GM23338 (cell line): ENCODE data around the gene PAK1. TPM values are rescaled to one million over a fixed set of nuclear protein-coding genes. Genes with fewer than 3 reads are reported as not detected.

Experiments
- ATAC-seq: fragments of 200-7000 bp; cut with Tn5 transposase; 3 replicates; pipeline ENCODE4 v1.9.1; 2020
- DNase-seq: peaks from one replicate; pipeline ENCODE4 v3.0.0-alpha.2; 2015; ENCODE audit warnings: low spot score
- H2AFZ ChIP-seq: fragments of 200-600 bp; sonication (generic); 2 replicates; pipeline ENCODE4 v1.8.0; 2016; ENCODE audit warnings: antibody characterized with exemption, mild to moderate bottlenecking, moderate library complexity
- H3F3A ChIP-seq: fragments of 200-600 bp; sonication (generic); replicated peaks from 2 replicates; pipeline ENCODE4 v1.8.0; 2017; ENCODE audit warnings: antibody characterized with exemption, mixed run types, low read depth
- H3K27ac ChIP-seq: fragments of 200-600 bp; sonication (generic); 2 replicates; pipeline ENCODE4 v1.6.1; 2016; ENCODE audit warnings: low read depth
- H3K27me3 ChIP-seq: fragments of 200-600 bp; sonication (generic); 2 replicates; pipeline ENCODE4 v1.8.0; 2016; ENCODE audit warnings: mild to moderate bottlenecking, mixed run types, moderate library complexity; ENCODE audit not compliant: insufficient read depth
- H3K36me3 ChIP-seq: fragments of 200-600 bp; sonication (generic); 2 replicates; pipeline ENCODE4 v1.8.0; 2016; ENCODE audit warnings: mild to moderate bottlenecking; ENCODE audit not compliant: insufficient read depth
- H3K4me1 ChIP-seq: fragments of 200-600 bp; sonication (generic); 2 replicates; pipeline ENCODE4 v1.8.0; 2016; ENCODE audit warnings: mild to moderate bottlenecking, moderate library complexity; ENCODE audit not compliant: insufficient read depth
- H3K4me2 ChIP-seq: fragments of 200-600 bp; sonication (generic); 2 replicates; pipeline ENCODE4 v1.7.1; 2017; ENCODE audit warnings: mixed run types
- H3K4me3 ChIP-seq: fragments of 200-600 bp; sonication (generic); 2 replicates; pipeline ENCODE4 v1.6.1; 2016; ENCODE audit warnings: mixed run types
- H3K79me2 ChIP-seq: fragments of 200-600 bp; sonication (generic); replicated peaks from 2 replicates; pipeline ENCODE4 v1.8.0; 2017; ENCODE audit warnings: mild to moderate bottlenecking; ENCODE audit not compliant: insufficient read depth
- H3K9me2 ChIP-seq: fragments of 200-600 bp; sonication (generic); 2 replicates; pipeline ENCODE4 v1.8.0; 2017; ENCODE audit not compliant: insufficient read depth
- H4K20me1 ChIP-seq: fragments of 200-600 bp; sonication (generic); replicated peaks from 2 replicates; pipeline ENCODE4 v1.8.0; 2017; ENCODE audit warnings: mild to moderate bottlenecking; ENCODE audit not compliant: insufficient read depth
- H3K27ac Mint-ChIP-seq: 2 replicates; pipeline ENCODE4 v1.8.0; 2020; ENCODE audit warnings: inconsistent platforms, mild to moderate bottlenecking, moderate library complexity, mixed read lengths
- H3K27me3 Mint-ChIP-seq: 3 replicates; pipeline ENCODE4 v1.8.0; 2022; ENCODE audit warnings: low read depth, mild to moderate bottlenecking, moderate library complexity, mixed read lengths, inconsistent platforms; ENCODE audit not compliant: insufficient read depth, poor library complexity
- H3K36me3 Mint-ChIP-seq: 3 replicates; pipeline ENCODE4 v1.8.0; 2021; ENCODE audit warnings: low read depth, mild to moderate bottlenecking, inconsistent platforms, moderate library complexity, mixed read lengths
- H3K4me1 Mint-ChIP-seq: 3 replicates; pipeline ENCODE4 v1.8.0; 2020; ENCODE audit warnings: mild to moderate bottlenecking, inconsistent platforms, mixed read lengths
- H3K4me3 Mint-ChIP-seq: 3 replicates; pipeline ENCODE4 v1.8.0; 2021; ENCODE audit warnings: moderate library complexity, mild to moderate bottlenecking, inconsistent platforms, mixed read lengths
- H3K9me3 Mint-ChIP-seq: 3 replicates; pipeline ENCODE4 v1.8.0; 2020; ENCODE audit warnings: moderate library complexity, mild to moderate bottlenecking, inconsistent platforms, mixed read lengths
- CREB1 ChIP-seq: fragments of 250-450 bp; sonication (Bioruptor Pico); IDR thresholded peaks from 2 replicates; pipeline ENCODE4 v1.5.0; 2020; ENCODE audit warnings: low read depth, mild to moderate bottlenecking, moderate library complexity
- CTCF ChIP-seq, 2 experiments: fragments of 200-600 bp in 1 of 2; sonication (generic) in 1 of 2; conservative IDR thresholded peaks; 2 replicates each; pipeline versions ENCODE4 v1.5.1 to v1.6.1; 2016 to 2017; ENCODE audit warnings: antibody characterized with exemption in 2 of 2, low read depth in 2 of 2, mild to moderate bottlenecking in 2 of 2, moderate library complexity in 1 of 2
- ETS1 ChIP-seq: IDR thresholded peaks from 2 replicates; pipeline ENCODE4 v1.6.1; 2016; ENCODE audit warnings: antibody characterized with exemption
- EZH2 ChIP-seq: fragments of 200-600 bp; sonication (generic); IDR thresholded peaks from one replicate; pipeline ENCODE4 v1.8.0; 2017; ENCODE audit warnings: antibody characterized with exemption, mild to moderate bottlenecking, low read depth; ENCODE audit not compliant: unreplicated experiment
- EZH2phosphoT487 ChIP-seq: fragments of 200-600 bp; sonication (generic); IDR thresholded peaks from one replicate; pipeline ENCODE4 v1.8.1; 2018; ENCODE audit warnings: antibody characterized with exemption; ENCODE audit not compliant: unreplicated experiment
- JUNB ChIP-seq: IDR thresholded peaks from one replicate; pipeline ENCODE4 v1.6.1; 2016; ENCODE audit warnings: antibody characterized with exemption; ENCODE audit not compliant: unreplicated experiment
- NANOG ChIP-seq: IDR thresholded peaks from 2 replicates; pipeline ENCODE4 v1.6.1; 2016; ENCODE audit warnings: antibody characterized with exemption, borderline replicate concordance
- POLR2AphosphoS5 ChIP-seq: IDR thresholded peaks from 2 replicates; pipeline ENCODE4 v1.6.1; 2016; ENCODE audit warnings: antibody characterized with exemption, low read depth
- REST ChIP-seq: IDR thresholded peaks from one replicate; pipeline ENCODE4 v1.6.1; 2018; ENCODE audit warnings: antibody characterized with exemption; ENCODE audit not compliant: unreplicated experiment
- STAT1 ChIP-seq: IDR thresholded peaks from one replicate; pipeline ENCODE4 v1.6.1; 2016; ENCODE audit warnings: antibody characterized with exemption; ENCODE audit not compliant: unreplicated experiment
- ZNF114 ChIP-seq: fragments of 250-450 bp; sonication (Bioruptor Pico); IDR thresholded peaks from 2 replicates; pipeline ENCODE4 v1.5.0; 2020; ENCODE audit warnings: mild to moderate bottlenecking, moderate library complexity
- ZNF331 ChIP-seq: fragments of 250-450 bp; sonication (Bioruptor Pico); IDR thresholded peaks from 2 replicates; pipeline ENCODE4 v1.5.0; 2020; ENCODE audit warnings: low read depth, mild to moderate bottlenecking, moderate library complexity
- ZNF462 ChIP-seq: fragments of 250-450 bp; sonication (Bioruptor Pico); IDR thresholded peaks from 2 replicates; pipeline ENCODE4 v1.5.0; 2020; ENCODE audit warnings: mild to moderate bottlenecking, moderate library complexity
- polyA plus RNA-seq: library from polyadenylated mRNA; unstranded; fragments of >200 nt; fragmentation: Nextera tagmentation; extraction: Ambion mirVana; gene quantifications from 2 replicates; pipeline ENCODE4 v1.2.1, GENCODE V29; 2016
- total RNA-seq: library from RNA; depleted of rRNA; stranded (reverse); fragments of >200 nt; shearing (Covaris generic); gene quantifications from 2 replicates; pipeline ENCODE4 v1.2.3, GENCODE V29; 2014

Gene PAK1
- total and polyA plus RNA-seq, 2 experiments from 2014 or later, result 102 to 175 TPM

- H3K4me1 Mint-ChIP-seq, result peaks cover 22% of the 10 kb centered on the region
- no peaks in the 10 kb centered on the region for H3K36me3 Mint-ChIP-seq
- H3K4me1 ChIP-seq, result peaks cover 31% of the 10 kb centered on the region
- no peak overlapping the region for H3K4me3 ChIP-seq
- no peak overlapping the region for H2AFZ ChIP-seq
- H3K9me3 Mint-ChIP-seq, result no peaks in the 10 kb centered on the region
- H3K79me2 ChIP-seq, result no peaks in the 10 kb centered on the region
- no peak overlapping the region for H3K27ac Mint-ChIP-seq
- H3K9me2 ChIP-seq, result no peaks in the 10 kb centered on the region
- no peak overlapping the region for H3K27ac ChIP-seq
- H3F3A ChIP-seq, result no peaks in the 10 kb centered on the region; the same call in 1 of the 2 replicates
- no peak overlapping the region for H3K4me2 ChIP-seq
- ATAC-seq, result no peak
- no peaks in the 10 kb centered on the region for H3K27me3 ChIP-seq
- TF ChIP-seq STAT1 (no peak), EZH2phosphoT487 (no peak), EZH2 (no peak), CREB1 (no peak), ZNF462 (CRISPR knock-in tag) (no peak), ZNF114 (CRISPR knock-in tag) (no peak), ZNF331 (CRISPR knock-in tag) (no peak), REST (no peak), POLR2AphosphoS5 (no peak), ETS1 (no peak), CTCF (conservative IDR thresholded peaks at IDR 0.05; ENCODE audit: low read depth in 2 of 2) (no peak), JUNB (no peak), NANOG (no peak)
- H3K36me3 ChIP-seq, result no peaks in the 10 kb centered on the region
- no peaks in the 10 kb centered on the region for H4K20me1 ChIP-seq
- no peak for DNase-seq
- no peak overlapping the region for H3K4me3 Mint-ChIP-seq
- H3K27me3 Mint-ChIP-seq, result peaks cover 2% of the 10 kb centered on the region
Measured at GRCh38 chr11:77517226-77517625, 43.3 kb upstream of the PAK1 start.
